ENCODE measurements around the gene VCAN. TPM values are rescaled to one million over a fixed set of nuclear protein-coding genes. Genes with fewer than 3 reads are reported as not detected.

VCAN gene
- total and polyA plus RNA-seq, 2 of the 4 experiments (the other 2 are of a cell fraction): 45.3 to 158 TPM

GRCh38 chr5:83564069-83564749, 92.7 kb downstream of the VCAN start:
- no peak overlapping the region for H3K4me3 ChIP-seq (ENCODE audit: insufficient read depth, low read depth, low read length)
- no peak overlapping the region for H3K18ac ChIP-seq (ENCODE audit: low read depth, low read length)
- peaks cover 2 to 14% of the 10 kb centered on the region in 2 experiments; a peak in 2 of 4 replicates for H3K79me1 ChIP-seq (ENCODE audit: low read depth in 1 of 2, low read length in 2 of 2)
- no peak overlapping the region for H2BK15ac ChIP-seq (ENCODE audit: low read depth, low read length)
- no peak overlapping the region for H2AFZ ChIP-seq (replicated peaks; ENCODE audit: low read length, poor library complexity)
- H4K91ac ChIP-seq (ENCODE audit: insufficient read depth, low read depth, low read length): no peak overlapping the region
- H2BK120ac ChIP-seq (ENCODE audit: low read depth, low read length): no peak overlapping the region
- H3K4me2 ChIP-seq (ENCODE audit: low read depth, low read length): no peak overlapping the region
- H3K27ac ChIP-seq (ENCODE audit: insufficient read depth, low read length): no peak overlapping the region
- in situ Hi-C loops (cut with MboI; ENCODE audit: low sequenced_read_pairs): loop anchor here (5.0 to 25.0 kb wide), 2 partner anchors 477 to 1212 kb away; partner anchors contain the start of genes TMEM167A and XRCC4
- no CpG with 5 or more reads among the region's 5 CpGs for whole genome bisulfite sequencing, 2 experiments (ENCODE audit: extremely low coverage in 2 of 2, insufficient read length in 1 of 2)
- no peak overlapping the region for H3K23ac ChIP-seq (ENCODE audit: low read depth, low read length)
- dilution Hi-C loops (cut with HindIII; ENCODE audit: low sequenced_read_pairs, unreplicated experiment): no loop called here
- no peaks in the 10 kb centered on the region for H3K9me3 ChIP-seq (ENCODE audit: control insufficient read depth, insufficient read depth, low read length)
- peak; percentile 56; the same call in 1 of the 2 replicates for ATAC-seq (ENCODE audit: low read depth)
- no peak overlapping the region for H2AK9ac ChIP-seq (replicated peaks; ENCODE audit: low read depth, low read length, poor library complexity)
- no peak overlapping the region for H2AK5ac ChIP-seq (ENCODE audit: low read depth, low read length)
- DNase-seq: peak; percentile 63
- no peak overlapping the region for H3K14ac ChIP-seq (replicated peaks; ENCODE audit: low read depth, low read length)
- no peak overlapping the region for H3K4ac ChIP-seq (ENCODE audit: low read depth, low read length)
- H2BK20ac ChIP-seq (ENCODE audit: low read depth, low read length): no peak overlapping the region
- H4K8ac ChIP-seq (ENCODE audit: low read depth in 2 of 2, low read length in 2 of 2): no peak overlapping the region
- H4K5ac ChIP-seq (ENCODE audit: low read depth, low read length): no peak overlapping the region
- BruUV-seq (replicated peaks): no TSS peak
- H4K20me1 ChIP-seq (ENCODE audit: insufficient read depth, low read length): no peaks in the 10 kb centered on the region
- no peak overlapping the region for H2BK5ac ChIP-seq (ENCODE audit: low read depth, low read length, poor library complexity, severe bottlenecking)
- H3K4me1 ChIP-seq (ENCODE audit: control insufficient read depth, insufficient read depth, low read length): peaks cover 9% of the 10 kb centered on the region
- no peak overlapping the region for H3K56ac ChIP-seq (ENCODE audit: extremely low read depth, insufficient read depth, low read length)
- POLR2A ChIA-PET (ENCODE audit: unreplicated experiment): no interaction called here
- peaks cover 3% of the 10 kb centered on the region; the same call in 1 of the 2 replicates for H3K9me1 ChIP-seq (ENCODE audit: insufficient read depth, low read length)
- CTCF ChIA-PET: interaction anchor here (0.5 kb wide), 1 partner anchor 110 kb away, joined by 3 read pairs; no protein-coding TSS in a partner anchor
- intact Hi-C loops (cut with micrococcal nuclease): loop anchor here (1.0 to 5.0 kb wide), 4 partner anchors 91 to 1252 kb away; no protein-coding TSS in a partner anchor
- H3K36me3 ChIP-seq (ENCODE audit: control insufficient read depth, insufficient read depth, low read length): peaks cover 2% of the 10 kb centered on the region; the same call in 1 of the 2 replicates
- no peak overlapping the region for H3K9ac ChIP-seq (ENCODE audit: low read depth, low read length)
- H3K27me3 ChIP-seq (ENCODE audit: control insufficient read depth, insufficient read depth, low read length): no peaks in the 10 kb centered on the region
- no peak for TF ChIP-seq RFX5 (IDR thresholded peaks at IDR 0.05; ENCODE audit: low read depth, low read length)
- TF ChIP-seq FOS (IDR thresholded peaks at IDR 0.05; ENCODE audit: low read depth, low read length): no peak
- no peak for TF ChIP-seq POLR2A (IDR thresholded peaks at IDR 0.05; ENCODE audit: low read depth, low read length)
- TF ChIP-seq RCOR1 (IDR thresholded peaks at IDR 0.05; ENCODE audit: insufficient replicate concordance, low read length): no peak
- TF ChIP-seq CTCF (conservative IDR thresholded peaks at IDR 0.05; ENCODE audit: low read depth, low read length): peak; percentile 70
- no peak for TF ChIP-seq MAFK (IDR thresholded peaks at IDR 0.05; ENCODE audit: low read depth, low read length)
- no peak for TF ChIP-seq ELK1 (IDR thresholded peaks at IDR 0.05; ENCODE audit: borderline replicate concordance, low read depth, low read length)
- TF ChIP-seq BHLHE40 (IDR thresholded peaks at IDR 0.05; ENCODE audit: low read depth, low read length): no peak
- peak; percentile 68 for TF ChIP-seq SMC3 (IDR thresholded peaks at IDR 0.05; ENCODE audit: low read depth, low read length)
- TF ChIP-seq NFE2L2 (IDR thresholded peaks at IDR 0.05; ENCODE audit: low read depth, low read length): no peak
- no peak for TF ChIP-seq MXI1 (IDR thresholded peaks at IDR 0.05; ENCODE audit: borderline replicate concordance, low read depth, low read length)
- no peak for TF ChIP-seq CHD1 (IDR thresholded peaks at IDR 0.05; ENCODE audit: low read depth, low read length)
- no peak for TF ChIP-seq CEBPB (IDR thresholded peaks at IDR 0.05; ENCODE audit: low read depth, low read length)
- TF ChIP-seq MAZ (IDR thresholded peaks at IDR 0.05; ENCODE audit: borderline replicate concordance, low read depth, low read length): no peak
- TF ChIP-seq USF2 (IDR thresholded peaks at IDR 0.05; ENCODE audit: low read depth, low read length): no peak

All from IMR-90 (cell line).